OCI-LY1 (cell line): ENCODE measurements around the gene BCR.

Source experiments
- EZH2 ChIP-seq: fragments of 200-600 bp; sonication (generic), shearing (Covaris generic); IDR thresholded peaks from 2 replicates; pipeline ENCODE4 v1.8.0; 2017; ENCODE audit warnings: borderline replicate concordance, mixed run types, mild to moderate bottlenecking, antibody characterized with exemption, low read length, moderate library complexity, mixed read lengths
- TF ChIP-seq, protein P1 (sequence below): fragments of 200-600 bp; sonication (generic), shearing (Covaris generic); IDR thresholded peaks from 2 replicates; pipeline ENCODE4 v1.5.1; 2017; ENCODE audit warnings: mild to moderate bottlenecking, antibody characterized with exemption, low read length, moderate library complexity, mixed read lengths

DNA sequence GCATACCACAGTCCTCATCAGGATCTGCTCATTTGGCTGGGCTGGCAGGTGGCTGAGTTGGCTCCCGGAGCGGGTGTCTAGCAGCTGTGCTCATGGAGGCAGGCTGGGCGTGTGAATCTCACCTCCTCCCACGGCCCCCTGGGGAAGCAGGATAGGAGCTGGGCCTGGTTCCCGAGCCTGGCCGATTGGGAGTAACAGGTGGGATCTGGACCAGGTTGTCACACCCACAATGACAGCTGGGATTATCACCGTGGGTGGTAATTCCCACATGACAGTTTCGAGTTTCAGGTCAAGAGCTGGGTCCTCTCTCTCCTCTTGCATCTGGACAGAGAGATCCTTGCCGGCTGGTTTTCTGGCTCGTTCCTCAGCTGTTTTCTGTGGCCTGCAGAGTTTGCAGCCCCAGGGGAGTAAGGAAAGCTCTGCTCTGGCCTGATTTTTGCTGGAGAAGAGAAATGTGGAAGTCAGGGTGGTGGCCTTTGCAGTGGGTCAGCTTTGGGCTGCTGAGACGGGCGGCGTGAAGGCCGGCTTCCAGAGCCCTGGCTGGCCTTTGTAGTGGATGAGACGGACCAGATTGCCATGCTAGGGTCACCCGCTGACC lies 57.0 kb downstream of the BCR start:
- TF ChIP-seq, protein P1, sequence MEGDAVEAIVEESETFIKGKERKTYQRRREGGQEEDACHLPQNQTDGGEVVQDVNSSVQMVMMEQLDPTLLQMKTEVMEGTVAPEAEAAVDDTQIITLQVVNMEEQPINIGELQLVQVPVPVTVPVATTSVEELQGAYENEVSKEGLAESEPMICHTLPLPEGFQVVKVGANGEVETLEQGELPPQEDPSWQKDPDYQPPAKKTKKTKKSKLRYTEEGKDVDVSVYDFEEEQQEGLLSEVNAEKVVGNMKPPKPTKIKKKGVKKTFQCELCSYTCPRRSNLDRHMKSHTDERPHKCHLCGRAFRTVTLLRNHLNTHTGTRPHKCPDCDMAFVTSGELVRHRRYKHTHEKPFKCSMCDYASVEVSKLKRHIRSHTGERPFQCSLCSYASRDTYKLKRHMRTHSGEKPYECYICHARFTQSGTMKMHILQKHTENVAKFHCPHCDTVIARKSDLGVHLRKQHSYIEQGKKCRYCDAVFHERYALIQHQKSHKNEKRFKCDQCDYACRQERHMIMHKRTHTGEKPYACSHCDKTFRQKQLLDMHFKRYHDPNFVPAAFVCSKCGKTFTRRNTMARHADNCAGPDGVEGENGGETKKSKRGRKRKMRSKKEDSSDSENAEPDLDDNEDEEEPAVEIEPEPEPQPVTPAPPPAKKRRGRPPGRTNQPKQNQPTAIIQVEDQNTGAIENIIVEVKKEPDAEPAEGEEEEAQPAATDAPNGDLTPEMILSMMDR = no peak
- TF ChIP-seq EZH2 = no peak
